ENCODE results near the gene ASCL5.
A peak's percentile ranks its signal among the peaks of the same experiment; 100 is the strongest.

The ASCL5 gene

DNA sequence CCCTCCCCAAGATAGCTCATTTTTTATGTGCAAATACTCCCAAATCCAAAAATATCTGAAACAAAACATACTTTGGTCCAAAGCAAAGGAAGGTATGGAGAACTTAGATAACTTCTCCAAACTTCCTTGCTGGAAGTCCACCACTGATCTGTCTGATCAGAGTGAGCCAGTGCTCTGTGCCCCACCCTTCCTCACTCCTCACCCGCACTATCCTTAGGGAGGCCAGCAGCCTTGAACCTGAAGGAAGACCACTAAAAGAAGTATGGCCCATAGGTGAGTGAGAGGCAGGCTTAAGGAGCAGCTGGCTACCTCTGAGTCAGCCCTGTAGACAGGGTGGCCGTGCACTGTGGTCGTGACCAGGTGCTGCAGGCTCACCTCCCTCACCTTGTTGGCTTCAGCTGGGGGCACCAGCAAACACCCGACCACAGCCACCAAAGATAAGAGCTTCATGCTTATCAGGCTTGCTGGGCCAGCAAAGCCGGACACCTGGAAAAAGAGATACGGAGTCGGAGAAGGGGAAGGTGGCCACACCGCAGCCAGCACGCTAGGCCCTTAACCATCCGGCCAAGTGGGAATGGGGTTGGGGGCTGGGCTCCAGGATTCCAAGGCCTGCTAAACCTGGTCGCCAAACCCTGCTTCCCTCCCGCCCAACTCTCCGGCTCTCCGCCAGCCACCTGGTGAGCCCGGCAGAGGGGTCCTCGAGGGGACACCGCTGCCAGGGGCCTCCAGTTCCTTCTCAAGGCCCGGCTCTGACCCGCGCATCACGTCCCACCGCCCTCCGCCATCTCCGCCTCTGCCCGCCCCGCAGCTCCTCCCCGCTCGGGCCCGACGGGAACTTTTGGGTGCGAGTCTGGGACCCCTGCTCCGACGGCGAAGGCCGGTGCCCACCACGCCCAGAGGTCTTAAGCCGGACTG, 26.7 kb upstream of the ASCL5 start:
- no peak for DNase-seq (ENCODE audit: low read depth)

DNA sequence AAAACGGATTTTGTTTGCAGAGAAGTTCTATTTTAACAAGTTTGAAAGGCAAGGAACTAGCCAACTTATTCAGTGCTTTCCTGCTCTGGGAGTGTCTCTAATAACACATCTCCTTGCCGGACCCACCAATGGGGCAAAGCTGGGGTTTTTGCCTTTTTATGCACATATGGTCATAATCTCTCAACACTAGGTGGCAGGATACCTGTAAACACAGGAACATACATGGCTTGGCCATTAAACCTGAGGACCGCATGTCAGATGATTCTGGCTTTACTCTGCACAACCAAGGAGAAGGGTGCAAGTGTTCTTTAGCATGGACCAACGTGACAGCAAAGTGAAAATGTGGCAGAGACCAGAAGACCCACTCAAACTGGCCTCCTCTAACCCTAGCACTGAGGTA, 22.4 kb upstream of the ASCL5 start:
- DNase-seq (ENCODE audit: low read depth) = peak; percentile 73

- DNase-seq (ENCODE audit: low read depth) = no peak
These were observed 20.5 kb upstream of the ASCL5 start for GRCh38 chr1:201147396-201148015.

- DNase-seq (ENCODE audit: low read depth) = no peak
These were observed 19.8 kb upstream of the ASCL5 start for GRCh38 chr1:201146626-201147390.

DNA sequence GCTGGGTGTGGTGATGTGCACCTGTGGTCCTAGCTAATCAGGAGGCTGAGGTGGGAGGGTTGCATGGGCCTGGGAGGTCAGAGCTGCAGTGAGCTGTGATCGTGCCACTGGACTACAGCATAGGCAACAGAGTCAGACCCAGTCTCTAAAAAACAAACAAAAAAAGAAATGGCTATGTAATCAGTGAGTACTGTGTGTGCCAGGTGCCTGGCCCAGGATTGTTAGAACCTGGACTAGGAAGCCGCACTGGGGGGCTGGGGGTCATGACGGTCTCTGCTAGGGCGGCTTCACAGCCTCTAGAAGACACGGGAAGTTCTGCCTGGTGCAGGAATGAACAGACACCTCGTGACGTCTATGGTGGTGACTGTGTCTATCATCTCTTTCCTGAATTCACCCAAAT, 18.8 kb upstream of the ASCL5 start:
- no peak for DNase-seq (ENCODE audit: low read depth)

GRCh38 chr1:201145132-201145531, 18.1 kb upstream of the ASCL5 start:
- DNase-seq (ENCODE audit: low read depth) = no peak

DNA sequence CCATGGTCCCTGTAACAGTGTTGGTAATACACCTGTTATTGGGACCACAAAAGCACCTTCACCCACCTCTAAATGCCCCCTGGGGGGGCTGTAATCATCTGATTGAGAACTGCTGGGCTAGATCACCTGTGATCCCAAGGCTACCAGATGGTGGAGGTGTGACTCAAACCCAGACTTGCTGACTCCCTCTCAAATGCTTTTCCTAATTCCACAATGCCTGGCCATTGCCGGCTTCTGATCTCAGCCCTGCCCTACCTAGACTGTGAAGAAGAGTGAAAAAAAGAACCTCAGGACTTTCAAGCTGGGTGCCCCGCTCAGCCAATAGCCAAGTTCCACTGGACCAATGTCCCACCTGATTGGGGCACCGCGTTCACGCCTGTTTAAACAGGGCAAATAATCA, 17.7 kb upstream of the ASCL5 start:
- DNase-seq (ENCODE audit: low read depth) = no peak

- DNase-seq (ENCODE audit: low read depth) = no peak
These were observed 17.0 kb upstream of the ASCL5 start for GRCh38 chr1:201143726-201144635.

DNA sequence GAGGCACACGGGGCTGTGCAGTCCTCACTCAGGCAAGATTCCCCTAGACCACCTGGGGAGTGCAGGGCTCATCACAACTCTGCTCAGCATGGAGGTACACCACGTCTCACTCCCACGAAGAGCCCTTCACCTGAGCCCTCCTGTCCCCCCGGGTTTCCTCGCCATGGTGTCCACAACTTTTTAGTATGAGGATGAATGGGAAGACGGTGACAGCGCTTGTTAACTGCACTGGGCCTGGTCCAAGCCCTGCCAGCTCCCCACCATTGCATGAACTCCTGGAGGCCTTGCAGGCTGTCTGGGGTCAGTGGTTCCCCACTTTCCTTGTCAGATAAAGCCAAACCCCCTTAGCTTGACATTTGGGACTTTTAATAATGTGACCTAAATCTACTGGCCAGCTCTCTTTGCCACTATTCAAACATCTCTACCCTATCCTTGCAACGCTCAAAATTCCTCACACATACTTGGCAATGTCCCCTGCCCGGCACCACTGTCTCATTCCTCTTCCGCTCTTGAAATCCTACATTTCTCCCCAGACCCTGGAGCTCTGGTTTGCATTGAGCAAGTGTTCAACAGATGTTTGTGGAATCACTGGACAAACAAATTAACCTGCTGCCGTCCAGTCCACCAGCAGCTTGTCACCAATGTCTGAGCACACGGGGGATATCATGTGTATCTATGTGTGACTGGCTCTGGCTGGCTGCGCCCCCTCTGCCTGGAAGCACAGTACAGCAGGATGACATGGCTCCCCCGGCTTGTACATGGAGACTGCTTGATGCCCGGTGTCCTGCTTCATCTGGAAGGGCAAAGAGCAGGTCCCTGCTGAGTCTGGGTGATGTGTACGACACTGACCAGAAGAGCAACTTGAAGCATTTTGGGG, 16.1 kb upstream of the ASCL5 start:
- no peak for DNase-seq (ENCODE audit: low read depth)

GRCh38 chr1:201142011-201142848, 15.2 kb upstream of the ASCL5 start:
- no peak for DNase-seq (ENCODE audit: low read depth)

DNA sequence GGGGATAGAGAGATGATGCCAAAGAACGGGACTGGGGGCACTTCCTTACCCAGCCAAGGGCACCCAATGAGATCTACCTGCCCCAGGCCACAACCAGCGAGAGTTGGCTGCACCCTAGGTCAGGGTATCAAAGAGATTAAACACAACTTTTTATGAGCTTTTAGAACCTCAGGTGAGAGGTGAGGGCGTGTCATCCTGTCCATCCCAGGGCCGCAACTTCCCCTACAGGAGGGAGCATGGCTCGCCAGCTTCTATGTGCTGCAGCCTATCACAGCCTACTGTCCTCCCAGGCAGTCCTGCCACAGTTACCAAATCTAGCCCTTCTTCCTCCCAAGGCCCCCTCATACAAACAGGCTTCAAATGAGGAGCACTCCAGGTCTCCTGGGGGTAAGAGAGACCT, 14.4 kb upstream of the ASCL5 start:
- DNase-seq (ENCODE audit: low read depth) = no peak

GRCh38 chr1:201140941-201141260, 13.9 kb upstream of the ASCL5 start:
- DNase-seq (ENCODE audit: low read depth) = no peak

GRCh38 chr1:201140235-201140940, 13.4 kb upstream of the ASCL5 start:
- no peak for DNase-seq (ENCODE audit: low read depth)

- DNase-seq (ENCODE audit: low read depth) = no peak
These were observed 12.8 kb upstream of the ASCL5 start for GRCh38 chr1:201139756-201140155.

DNA sequence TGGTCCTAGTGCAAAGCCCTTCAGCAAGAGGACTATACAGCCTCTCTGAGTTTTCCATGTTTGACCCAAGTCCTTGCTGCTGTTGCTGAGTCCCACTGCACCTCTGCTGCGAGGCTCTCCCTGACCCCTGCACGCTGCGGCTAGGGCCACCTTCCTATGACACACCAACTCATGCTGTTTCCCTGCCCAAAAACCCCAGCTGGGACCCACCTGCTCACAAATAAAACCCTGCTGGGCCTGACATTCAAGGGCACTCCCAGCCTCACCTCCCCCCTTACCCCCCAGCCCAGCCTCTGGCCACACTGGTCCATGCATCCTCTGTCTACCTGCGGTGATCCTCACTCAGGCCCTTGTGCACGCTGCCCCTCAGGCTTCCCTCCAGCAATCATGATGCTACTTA, 12.3 kb upstream of the ASCL5 start:
- no peak for DNase-seq (ENCODE audit: low read depth)

GRCh38 chr1:201138311-201138840, 11.4 kb upstream of the ASCL5 start:
- DNase-seq (ENCODE audit: low read depth) = no peak

- peak; percentile 86 for DNase-seq (ENCODE audit: low read depth)
These were observed 10.8 kb upstream of the ASCL5 start for GRCh38 chr1:201137579-201138310.

DNA sequence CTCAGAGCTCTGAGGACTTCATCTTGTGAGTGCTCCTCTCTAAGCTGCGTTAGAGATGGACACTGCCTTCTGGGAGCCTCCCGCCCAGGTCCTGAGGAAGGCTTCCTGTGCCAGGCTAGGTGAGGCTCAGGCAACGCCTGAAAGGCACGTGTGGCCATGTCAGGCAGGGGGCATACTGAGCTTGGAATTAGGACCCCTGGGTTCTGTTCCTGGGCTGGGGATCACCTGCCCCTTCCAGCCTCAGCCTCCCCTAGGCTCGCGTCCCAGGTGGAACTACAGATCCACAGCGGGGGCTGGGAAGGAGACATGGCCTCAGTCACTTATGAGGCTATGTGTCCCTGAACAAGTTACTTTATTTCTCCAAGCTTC, 10.0 kb upstream of the ASCL5 start:
- DNase-seq (ENCODE audit: low read depth) = no peak
